Forelimb muscle (tissue), 1 donor: Measurements from ENCODE around the gene GRIFIN. TPM values are rescaled to one million over a fixed set of nuclear protein-coding genes. Genes with fewer than 3 reads are reported as not detected.

Experiments used
- DNase-seq: peaks from one replicate; pipeline ENCODE4 v3.0.0-alpha.2; 2013; ENCODE audit warnings: low read depth
- polyA plus RNA-seq: library from polyadenylated mRNA; unstranded; fragments of 120-200 nt; gene quantifications from one replicate; pipeline ENCODE4 v1.2.1, GENCODE V29; 2013; ENCODE audit not compliant: insufficient read length

Gene GRIFIN
- polyA plus RNA-seq, 1 donor: not detected

DNA sequence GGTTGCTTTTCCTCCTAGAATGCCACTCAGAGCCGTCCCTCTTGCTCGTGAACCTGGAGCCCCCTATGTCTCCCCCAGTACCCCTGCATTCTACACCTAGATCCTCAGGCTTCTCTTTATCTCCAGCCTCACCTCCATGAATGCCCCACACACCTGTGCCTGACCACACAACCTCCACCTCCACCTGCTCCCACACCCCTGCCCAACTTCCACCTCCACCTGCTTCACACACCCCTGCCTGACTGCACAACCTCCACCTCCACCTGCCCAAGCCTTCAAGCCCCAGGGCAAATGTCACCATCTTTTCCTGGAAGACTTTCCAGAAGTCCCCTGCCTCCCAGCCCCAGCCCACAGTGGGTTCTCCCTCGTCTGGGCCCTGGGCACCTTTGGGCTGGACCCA lies 36.5 kb upstream of the GRIFIN start:
- DNase-seq: no peak

DNA sequence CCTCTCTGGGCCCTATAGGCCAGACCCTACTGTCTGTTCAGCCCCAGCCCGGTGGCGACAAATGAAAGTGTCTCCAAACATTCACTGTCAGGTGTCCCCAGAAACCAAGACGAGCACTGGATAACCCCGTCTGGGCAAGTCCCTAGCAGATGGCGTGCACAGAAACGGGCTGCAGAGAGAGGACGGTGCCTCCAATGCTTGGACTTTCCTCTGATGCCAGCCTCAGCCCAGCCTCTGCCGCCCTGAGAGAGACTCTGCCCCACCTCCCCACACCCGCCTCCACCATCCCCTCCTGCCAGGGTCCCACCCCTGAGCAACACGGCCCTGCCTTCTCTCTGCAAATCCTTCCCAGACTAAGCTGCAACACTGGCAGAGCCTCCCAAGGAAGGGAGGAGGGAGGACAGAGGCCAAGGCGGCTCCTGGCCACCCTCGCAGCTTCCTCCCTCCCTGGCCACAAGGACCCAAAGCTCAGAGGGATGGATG lies 36.0 kb upstream of the GRIFIN start:
- no peak for DNase-seq

DNA sequence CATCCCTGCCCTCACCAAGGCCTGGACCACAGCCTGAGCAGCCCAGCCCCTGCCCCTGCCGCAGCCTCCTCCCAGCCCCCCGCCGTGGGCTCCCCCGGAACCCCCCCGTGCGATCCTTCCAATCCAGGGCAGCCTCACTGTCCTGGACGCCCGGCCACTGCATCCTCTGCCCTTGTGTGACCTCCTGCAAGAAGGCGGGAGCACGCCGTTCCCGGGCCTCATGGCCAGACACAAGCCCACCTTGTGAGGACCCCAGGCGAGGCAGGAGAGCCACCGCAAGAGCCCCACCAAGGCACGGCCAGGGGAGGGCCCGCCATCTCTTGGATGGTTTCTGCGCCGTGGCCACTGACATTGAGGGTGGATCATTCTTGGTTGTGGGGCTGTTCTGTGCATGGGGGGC lies 35.6 kb upstream of the GRIFIN start:
- DNase-seq: no peak

DNA sequence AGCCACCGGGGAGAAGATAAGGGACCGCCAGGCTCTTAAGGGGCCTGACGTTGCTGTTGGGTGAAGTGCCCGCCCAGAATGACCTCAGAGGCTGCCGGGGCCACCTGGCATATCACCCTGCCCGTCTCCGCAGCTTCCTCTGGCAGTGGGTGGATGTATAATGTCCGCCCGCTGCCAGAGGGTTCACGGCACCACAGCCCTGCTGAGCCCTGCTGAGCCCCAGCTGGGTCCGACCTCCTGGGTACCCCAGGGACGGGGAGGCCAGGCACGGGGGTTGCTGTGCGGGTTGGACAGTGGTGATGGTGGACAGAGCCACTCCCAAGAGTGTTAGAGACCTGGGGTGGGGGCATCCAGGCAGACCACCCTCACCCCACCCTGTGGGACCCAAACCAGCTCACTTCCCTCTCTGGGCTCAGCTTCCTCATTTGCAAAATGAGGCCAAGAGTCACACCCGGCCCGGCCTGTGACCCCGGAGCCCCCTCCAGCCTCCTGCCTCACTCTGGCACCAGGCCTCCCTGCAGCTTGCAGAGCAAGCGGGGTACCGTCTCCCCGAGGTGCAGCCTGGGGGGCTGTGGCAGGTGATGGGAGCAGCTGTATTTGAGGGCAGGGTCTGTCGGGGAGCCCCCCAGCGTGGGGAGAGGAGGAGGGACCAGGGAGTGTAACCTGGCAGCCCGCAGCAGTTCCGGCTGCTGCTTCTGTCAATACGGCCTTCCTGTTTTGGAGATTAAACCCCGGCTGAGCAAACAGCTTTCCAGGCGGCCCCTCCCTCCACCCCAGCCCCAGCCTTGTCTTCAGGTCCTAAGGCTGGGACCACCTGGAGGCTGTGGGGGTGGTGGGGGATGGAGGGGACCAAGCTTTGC lies 34.9 kb upstream of the GRIFIN start:
- no peak for DNase-seq

DNA sequence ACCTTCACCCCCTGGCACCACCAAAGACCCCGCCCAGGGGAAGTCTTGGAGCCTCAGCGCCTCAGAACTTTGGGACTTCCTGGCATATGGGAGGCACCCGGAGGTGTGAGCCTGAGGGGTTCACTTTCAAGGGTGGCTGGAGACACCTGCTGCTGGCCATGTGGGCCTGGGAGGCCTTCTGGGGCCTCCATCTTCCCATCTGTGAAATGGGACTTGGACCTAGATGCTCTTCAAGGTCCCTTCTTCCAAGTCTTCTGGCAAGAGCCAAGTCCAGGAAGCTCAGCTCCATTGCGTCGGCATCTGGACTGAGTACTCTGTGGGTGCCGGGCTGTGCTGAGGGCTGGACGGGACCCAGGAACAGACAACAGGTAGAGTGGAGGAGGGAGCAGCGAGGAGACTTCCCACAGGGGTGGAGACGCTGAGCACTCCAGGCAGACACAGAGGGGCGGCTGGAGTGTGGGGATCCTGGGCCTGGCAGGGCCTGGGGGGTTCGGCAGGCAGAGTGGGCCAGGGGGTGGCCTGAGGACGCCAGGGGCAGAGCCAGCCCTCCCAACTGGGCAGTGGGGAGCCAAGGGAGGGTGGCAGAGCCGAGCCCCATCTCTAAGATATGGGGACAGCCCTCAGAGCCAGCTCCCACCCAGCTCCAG lies 34.1 kb upstream of the GRIFIN start:
- DNase-seq: no peak

DNA sequence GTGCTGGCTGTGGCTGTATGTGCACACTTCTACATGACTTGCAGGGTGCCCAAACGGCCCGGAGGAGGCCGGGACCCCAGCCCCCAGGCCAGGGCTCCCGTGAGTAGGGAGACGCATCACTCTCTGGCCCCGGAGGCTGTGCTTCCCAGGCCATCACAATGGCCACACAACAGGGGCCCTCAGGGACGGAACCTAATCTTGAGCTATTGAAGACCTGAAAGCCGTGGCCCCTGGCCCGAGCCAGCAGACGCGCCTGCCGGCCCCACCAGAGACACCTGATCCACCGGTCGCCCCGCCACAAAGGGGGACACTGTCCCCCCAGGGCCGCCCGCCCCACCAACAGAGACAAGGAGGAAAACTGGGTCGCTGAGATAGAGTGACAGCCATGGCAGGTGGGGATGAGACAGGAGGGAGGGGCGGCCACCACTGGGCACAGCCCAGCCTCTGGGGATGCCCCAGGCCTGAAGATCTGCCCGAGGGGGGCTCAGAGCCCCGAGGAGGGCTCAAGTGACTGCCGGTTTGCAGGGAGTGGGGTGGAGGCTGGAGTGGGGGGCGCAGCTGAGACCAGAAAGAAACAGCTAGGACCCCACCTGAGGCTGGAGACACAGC lies 33.2 kb upstream of the GRIFIN start:
- no peak for DNase-seq

DNA sequence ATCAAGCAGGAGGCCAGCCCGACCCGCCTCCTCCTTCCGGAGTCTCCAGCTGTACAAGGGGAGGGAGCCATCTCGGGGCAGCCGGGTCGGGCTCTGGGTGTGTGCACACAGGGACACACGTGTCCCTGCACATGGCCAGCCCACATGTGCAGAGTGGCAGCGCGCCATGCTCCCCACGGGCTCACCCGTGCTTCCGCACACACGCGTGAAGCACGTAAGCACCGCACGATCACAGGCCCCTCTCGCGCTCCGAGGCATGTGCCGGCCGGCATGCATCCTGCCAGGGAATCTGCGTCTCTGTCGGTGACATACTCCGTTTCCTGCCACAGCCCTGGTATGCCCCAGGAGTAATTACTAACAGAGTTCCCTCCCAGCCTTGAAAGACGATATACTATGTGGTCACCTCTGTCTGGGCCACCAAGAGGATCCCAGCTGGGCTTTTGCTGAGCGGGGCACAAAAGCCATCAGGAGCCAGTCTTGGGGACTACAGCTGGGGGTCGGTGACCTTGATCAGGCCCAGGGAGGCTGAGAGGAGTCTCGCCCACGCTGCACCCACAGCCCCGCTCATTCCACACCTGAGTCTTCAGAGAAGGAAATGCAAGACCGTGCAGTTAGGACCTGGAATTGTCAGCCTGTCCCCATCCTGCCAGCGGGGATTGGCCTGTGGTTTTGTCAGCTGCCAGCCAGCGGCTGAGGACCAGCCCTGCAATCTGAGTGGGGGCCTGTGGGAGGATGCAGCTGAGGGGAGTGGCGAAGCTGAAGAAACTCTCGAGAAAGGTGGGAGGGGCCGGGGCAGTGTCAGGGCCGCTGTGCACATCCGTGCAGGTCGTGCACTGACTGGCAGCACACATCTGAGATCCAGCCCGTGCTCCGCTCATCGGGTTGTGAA lies 32.4 kb upstream of the GRIFIN start:
- no peak for DNase-seq

DNA sequence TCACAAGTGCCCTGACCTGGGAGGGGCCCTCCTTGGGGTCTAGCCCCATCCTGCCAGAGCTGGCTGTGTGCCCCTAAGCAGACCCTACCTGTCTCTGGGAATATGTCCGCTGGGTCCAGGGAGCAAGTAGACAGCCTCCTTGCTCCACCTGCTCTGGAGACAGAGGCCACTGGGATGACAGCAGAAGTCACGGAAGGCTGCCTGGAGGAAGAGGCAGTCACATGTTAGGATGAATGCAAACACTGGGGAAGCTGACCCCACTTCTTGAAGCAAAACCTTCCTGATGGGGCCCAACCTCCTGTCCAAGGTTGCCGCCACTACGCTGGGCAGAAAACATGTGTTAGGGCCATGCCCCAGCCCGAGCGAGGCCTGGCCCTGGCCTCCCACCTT lies 31.7 kb upstream of the GRIFIN start:
- DNase-seq: no peak

DNA sequence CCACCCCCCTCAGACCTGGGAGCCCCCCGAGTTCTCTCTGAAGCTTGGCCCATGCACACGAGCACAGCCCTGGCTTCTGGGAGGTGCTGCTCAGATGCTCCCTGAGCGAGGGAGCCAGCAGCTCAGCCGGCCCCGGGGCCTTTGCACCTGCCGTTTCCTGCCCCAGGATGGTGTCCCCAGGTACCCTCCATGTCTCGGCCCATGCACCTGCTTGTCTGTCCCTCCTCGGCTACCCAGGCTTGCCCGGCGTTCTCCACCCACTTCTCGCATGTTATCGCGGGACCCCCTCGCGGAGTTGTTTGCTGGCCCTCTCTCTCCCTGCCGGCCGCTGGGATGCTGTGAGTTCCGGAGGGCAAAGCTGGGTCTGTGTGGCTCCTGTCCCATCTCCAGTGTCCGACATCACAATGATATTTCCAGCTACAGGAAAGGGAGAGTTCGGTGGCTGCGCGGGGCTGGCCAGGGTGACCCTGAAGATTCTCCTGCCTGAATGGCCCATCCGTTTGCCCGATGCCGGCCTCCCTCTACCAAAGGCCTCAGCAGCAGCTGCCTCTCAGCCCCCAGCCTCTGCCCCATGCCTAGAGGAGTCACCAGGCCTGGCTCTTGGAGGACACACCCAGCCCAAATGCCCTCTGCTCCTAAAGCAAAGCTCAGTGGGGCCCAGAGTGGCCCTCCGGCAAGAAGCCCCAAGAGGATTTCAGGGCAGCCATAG lies 31.2 kb upstream of the GRIFIN start:
- DNase-seq: no peak

DNA sequence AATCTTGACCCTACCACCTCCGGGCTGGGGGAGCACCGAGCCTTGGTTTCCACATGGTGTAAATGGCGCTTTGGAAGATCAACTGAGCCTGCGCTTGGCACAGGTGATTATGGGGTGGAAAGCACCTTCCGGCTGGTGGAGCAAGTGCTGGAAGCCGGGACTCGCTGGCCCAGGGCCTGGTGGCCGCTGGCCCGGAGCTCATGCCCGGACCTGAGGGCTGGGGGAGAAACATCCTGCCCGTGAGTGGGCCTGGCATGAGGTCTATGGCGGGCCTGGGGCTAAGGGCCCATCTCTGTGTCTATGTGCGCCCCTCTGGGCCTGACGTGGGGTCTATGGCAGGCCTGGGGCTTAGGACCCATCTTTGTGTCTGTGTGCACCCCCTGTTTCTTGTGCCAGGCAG lies 29.2 kb upstream of the GRIFIN start:
- no peak for DNase-seq

DNA sequence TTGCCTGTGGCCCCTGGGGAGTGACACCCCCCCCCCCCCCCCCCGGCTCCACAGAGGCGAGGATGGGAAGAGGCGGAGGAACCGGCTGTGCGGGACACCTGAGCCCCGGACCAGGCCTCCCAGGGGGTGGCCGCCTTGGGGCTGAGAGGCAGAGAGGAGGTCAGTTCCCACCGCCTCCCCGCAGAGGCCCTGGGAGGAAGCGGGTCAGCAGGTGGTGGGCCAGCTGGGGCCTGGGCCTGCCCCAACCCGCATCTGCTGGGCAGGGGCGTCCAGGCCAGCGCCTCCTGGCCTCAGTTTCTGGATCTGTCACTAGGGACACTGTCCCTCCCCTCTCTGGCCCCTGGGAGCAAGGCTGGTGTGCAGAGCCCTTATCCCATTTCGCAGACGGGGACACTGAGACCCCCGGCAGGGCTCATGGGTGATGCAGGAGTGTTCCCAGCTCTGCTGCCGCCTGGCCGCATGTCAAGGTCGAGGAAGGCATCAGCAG lies 28.7 kb upstream of the GRIFIN start:
- DNase-seq: no peak

DNA sequence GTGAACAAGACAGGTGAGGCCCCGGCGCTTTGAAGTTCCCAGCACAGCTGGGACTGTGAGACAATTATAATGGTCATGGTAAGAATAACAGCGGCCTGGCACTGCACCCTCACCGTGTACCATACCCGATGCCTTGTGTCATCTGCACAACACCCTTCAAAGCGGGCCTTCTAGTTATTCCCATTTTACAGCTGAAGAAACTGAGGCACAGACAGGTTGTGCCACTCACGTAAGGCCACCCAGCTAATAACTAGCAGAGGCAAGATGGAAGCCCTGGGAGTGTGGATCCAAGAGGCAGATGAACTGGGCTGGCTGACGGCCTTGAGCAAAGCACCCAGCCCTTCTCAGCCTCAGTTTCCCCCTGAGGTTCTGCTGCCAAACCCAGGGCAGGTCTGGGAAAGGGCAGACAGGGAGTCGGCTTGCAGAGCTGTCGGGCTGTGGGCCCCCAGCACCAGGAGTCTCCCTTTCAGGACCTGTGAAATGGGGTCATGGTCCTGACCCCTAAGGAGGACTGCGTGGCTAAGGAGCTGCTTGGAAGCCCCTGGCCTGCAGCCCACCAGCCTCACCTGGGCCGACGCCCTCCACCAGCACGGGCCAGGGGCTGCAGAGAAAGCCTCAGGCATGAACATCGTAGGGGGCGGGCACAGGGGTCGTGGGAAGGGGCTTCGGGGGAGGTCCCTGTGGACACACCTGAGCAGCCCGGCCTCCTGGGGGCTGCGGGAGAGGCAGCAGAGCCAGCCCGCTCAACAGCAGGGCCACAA lies 28.1 kb upstream of the GRIFIN start:
- no peak for DNase-seq

DNA sequence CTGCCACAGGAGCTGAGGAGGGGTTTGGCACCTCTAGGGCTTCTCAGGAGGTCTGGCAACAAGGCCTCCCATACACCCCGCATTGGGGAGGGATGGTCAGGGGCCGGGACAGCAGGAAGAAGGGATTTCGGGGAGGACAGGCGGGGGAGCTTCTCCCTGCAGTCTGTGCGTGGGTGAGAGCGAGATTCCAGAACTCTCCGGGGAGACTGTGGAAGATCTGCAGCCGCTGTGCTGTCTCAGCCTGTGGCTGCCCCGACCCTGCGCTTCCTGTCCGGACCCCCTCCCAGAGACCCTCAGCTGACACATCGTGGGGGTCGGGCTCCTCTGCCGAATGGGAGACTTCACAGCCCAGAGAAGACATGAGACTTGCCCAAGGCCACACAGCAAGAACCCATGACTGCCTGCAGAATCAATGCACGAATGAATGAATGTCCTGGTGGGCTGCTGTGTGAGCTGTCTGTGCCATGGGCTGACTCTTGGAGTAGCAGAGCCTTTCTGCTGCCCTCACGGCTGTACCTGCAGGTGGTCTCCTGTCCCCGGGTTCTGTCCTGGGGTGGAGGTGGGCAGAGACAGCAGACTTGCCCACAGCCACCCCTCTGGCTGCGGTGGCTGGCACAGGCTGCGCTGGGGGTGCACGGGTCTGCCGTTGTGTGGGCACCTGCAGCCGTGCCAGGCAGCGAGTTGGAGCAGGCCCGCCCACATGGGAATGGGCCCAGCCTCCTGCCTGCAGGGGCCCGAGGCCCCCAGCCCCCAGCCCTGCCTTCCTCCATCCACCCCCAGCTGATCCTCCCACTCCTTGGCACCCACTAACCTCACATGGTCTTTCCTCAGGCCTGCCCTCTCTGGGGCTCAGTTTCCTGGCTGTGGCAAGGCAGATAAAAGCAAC lies 27.1 kb upstream of the GRIFIN start:
- no peak for DNase-seq

DNA sequence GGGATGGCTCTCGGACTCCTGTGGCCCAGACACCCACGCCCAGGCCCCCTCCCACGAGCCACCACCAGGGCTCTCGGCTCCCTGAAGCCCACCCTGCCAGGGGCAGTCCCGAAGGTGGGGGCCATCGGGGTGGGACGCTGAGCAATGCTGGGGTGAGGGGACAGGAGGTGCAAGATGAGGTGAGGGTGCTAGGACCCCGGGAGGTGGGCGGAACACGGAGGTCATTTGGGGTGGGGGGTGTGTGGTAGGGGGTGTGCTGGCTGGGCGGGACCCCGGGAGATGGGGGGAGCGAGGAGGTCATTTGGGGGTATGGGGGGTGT lies 26.4 kb upstream of the GRIFIN start:
- DNase-seq: no peak

DNA sequence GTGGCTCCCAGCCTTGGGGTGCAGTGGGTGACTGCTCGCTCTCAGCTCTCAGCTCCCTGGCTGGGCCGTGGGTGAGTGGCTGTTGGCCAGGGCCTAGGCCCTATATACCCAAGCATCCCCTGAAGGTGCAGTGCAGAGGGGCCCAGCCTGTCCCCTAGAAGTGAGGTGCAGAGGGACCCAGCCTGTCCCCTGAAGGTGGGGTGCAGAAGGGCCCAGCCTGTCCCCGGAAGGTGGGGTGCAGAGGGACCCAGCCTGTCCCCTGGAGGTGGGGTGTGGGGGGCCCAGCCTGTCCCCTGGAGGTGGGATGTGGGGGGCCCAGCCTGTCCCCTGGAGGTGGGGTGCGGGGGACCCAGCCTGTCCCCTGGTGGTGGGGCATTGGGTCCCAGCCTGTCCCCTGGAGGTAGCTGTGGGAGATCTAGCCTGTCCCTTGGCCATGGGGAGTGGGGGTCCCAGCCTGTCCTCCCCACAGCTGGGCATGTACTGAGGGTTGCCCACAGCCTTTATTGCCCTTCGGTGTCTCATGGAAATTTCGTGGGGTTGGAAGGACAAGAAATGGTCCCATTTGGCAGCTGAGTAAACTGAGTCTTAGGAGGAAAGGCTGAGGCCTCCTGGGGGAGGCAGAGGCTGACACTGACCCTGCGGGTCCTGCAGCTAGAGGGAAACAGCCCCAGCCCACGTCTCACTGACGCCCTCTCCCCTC lies 25.9 kb upstream of the GRIFIN start:
- no peak for DNase-seq

DNA sequence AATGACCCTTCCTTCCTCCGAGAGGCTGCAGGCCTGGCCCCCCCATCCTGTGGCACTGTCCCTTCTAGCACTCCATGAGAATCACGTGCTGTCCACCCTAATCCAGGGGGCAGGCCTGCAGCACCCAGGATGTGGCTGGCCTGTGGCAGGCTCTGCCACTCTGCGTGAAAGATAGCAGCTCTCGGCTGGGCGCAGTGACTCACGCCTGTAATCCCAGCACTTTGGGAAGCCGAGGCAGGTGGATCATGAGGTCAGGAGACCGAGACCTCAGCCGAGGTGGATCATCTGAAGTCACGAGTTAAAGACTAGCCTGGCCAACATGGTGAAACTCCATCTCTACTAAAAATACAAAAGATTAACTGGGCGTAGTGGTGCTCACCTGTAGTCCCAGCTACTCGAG lies 24.5 kb upstream of the GRIFIN start:
- no peak for DNase-seq

DNA sequence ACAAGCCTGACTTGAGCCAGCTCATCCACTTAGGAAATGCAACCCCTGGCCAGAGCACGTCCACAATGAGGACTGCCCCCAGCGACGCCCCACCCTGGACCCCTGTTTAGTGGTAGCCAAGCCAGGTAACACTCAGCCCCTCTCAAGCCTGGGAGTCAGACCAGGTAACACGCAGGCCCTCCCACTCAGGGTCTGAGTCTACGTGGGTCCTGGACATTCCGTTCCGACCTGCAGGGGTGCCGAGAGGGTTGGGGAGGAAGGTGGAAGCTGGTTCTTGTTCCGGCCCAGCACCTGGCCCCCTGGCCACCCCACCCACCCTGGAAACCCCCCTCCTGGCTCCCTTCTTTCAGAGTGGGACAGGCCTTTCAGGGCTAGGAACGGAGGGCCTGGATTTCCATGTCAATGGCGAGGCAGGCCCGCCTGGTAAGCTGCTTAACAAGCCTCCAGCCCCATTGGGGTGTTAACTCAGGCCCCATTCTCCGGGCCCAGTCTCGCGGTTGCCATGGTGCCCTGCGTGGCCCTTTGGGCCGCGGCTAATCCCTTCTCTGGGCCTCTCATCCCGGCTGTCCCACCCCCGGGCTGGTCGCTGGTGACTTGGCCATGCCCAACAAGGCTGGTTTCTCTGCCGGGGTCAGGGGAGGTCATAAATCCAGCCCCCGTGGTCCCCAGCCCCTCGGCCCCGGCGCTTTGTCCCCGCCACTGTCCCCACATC lies 23.7 kb upstream of the GRIFIN start:
- no peak for DNase-seq

DNA sequence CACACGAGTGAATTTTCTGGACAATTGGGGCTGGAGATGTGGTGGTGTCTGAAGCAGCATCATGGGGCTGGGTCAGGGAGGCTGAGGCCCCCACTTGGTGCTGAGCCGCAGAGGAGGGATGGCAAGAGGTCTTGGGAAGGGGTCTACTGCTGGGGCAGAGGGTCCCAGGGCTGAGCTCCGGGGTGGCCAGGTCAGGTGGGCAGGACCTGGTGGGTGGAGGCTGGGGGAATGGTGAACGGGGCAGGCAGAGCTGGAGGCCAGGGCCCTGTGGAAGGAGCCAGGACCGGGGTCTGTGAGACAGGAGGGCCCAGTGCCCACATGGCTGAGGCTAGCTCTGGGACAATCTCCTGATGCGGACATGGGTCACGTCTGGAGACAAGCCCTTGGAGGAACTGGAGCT lies 23.0 kb upstream of the GRIFIN start:
- no peak for DNase-seq
